ENCODE results near the gene PTGER4.

GRCh38 chr5:40678026-40678425 is 1.7 kb upstream of the PTGER4 start:
- TF ChIP-seq CTCF (IDR thresholded peaks at IDR 0.05) (no peak), EP300 (IDR thresholded peaks at IDR 0.05) (no peak), POLR2A (IDR thresholded peaks at IDR 0.05) (no peak)
